HCT116 (cell line): ENCODE data around the gene DIP2C. TPM values are rescaled to one million over a fixed set of nuclear protein-coding genes. Genes with fewer than 3 reads are reported as not detected.

Experiments
- ATAC-seq: fragments of 200-7000 bp; cut with Tn5 transposase; 2 replicates; pipeline ENCODE4 v1.9.1; 2020; ENCODE audit warnings: mild to moderate bottlenecking, moderate library complexity
- BruUV-seq: library from RNA; stranded (reverse); fragments of 400-500 nt; replicated peaks from 2 replicates; lab custom pipeline; 2021; lab: Mats Ljungman, UMichigan
- CTCF ChIA-PET: fragments of 300-600 bp; sonication (Branson Sonifier 250); formaldehyde crosslinking; loops from one replicate; lab custom pipeline; 2021; ENCODE audit warnings: antibody characterized with exemption; lab: Charles Lee
- POLR2A ChIA-PET: fragments of 300-600, 350-600 bp; sonication (Branson Sonifier 250); formaldehyde crosslinking; loops from one replicate; lab custom pipeline; 2021; ENCODE audit warnings: antibody characterized with exemption; lab: Charles Lee
- RAD21 ChIA-PET, 2 experiments: fragments of 300-600 bp; sonication (Branson Sonifier 250); formaldehyde crosslinking; loops; one replicate each; lab custom pipeline; 2023; ENCODE audit warnings: low total read pairs in 2 of 2; ENCODE audit not compliant: uncharacterized antibody in 2 of 2, unreplicated experiment in 2 of 2, low non-redundant PET in 1 of 2; lab: Charles Lee
- DNase-seq: peaks from one replicate; pipeline ENCODE4 v3.0.0-alpha.2; 2010; ENCODE audit warnings: low read depth, low spot score
- H2AFZ ChIP-seq: fragments of 200-600 bp; shearing (Covaris generic), sonication (generic); 2 replicates; pipeline ENCODE4 v1.6.1; 2017; ENCODE audit warnings: low read depth, mixed run types, mixed read lengths, antibody characterized with exemption, low read length; ENCODE audit not compliant: poor library complexity, severe bottlenecking
- H3K27ac ChIP-seq: 2 replicates; pipeline ENCODE4 v1.5.1; 2012; ENCODE audit warnings: low read depth, low read length
- H3K27me3 ChIP-seq: fragments of 200-600 bp; sonication (generic); 2 replicates; pipeline ENCODE4 v1.6.1; 2016; ENCODE audit warnings: mixed run types, low read length, mixed read lengths; ENCODE audit not compliant: insufficient read depth
- H3K36me3 ChIP-seq, 2 experiments: fragments of 200-500 bp in 1 of 2; fragments of 200-600 bp in 1 of 2; sonication (Bioruptor generic) in 1 of 2; sonication (generic) in 1 of 2; 2 replicates each; pipeline versions ENCODE4 v1.5.1 to v1.6.1; 2014 to 2016; ENCODE audit warnings: low read length in 2 of 2, inconsistent platforms in 1 of 2, mixed read lengths in 1 of 2, mixed run types in 1 of 2; ENCODE audit not compliant: insufficient read depth in 2 of 2, control insufficient read depth in 1 of 2
- H3K4me1 ChIP-seq, 2 experiments: fragments of 200-600 bp in 1 of 2; sonication (generic) in 1 of 2; 2 replicates each; pipeline versions ENCODE4 v1.5.1 to v1.6.1; 2012 to 2017; ENCODE audit warnings: low read length in 2 of 2, inconsistent platforms in 1 of 2, mild to moderate bottlenecking in 1 of 2, mixed read lengths in 1 of 2, mixed run types in 1 of 2, moderate library complexity in 1 of 2; ENCODE audit not compliant: insufficient read depth in 2 of 2, control insufficient read depth in 1 of 2
- H3K4me2 ChIP-seq: fragments of 200-600 bp; sonication (generic); 2 replicates; pipeline ENCODE4 v1.6.1; 2017; ENCODE audit warnings: mixed run types, low read length, mixed read lengths
- H3K4me3 ChIP-seq, 2 experiments: fragments of 200-600 bp in 1 of 2; sonication (generic) in 1 of 2; replicated peaks in 1 of 2; 2 replicates each; pipeline ENCODE4 v1.5.1; 2011 to 2016; ENCODE audit warnings: low read length in 2 of 2, control low read depth in 1 of 2, low read depth in 1 of 2, mild to moderate bottlenecking in 1 of 2, mixed read lengths in 1 of 2, mixed run types in 1 of 2
- H3K79me2 ChIP-seq: fragments of 200-600 bp; sonication (generic); 2 replicates; pipeline ENCODE4 v1.6.1; 2017; ENCODE audit warnings: mild to moderate bottlenecking, mixed run types, low read length, moderate library complexity, mixed read lengths; ENCODE audit not compliant: insufficient read depth
- H3K9ac ChIP-seq: fragments of 200-600 bp; sonication (generic); 2 replicates; pipeline ENCODE4 v1.6.1; 2016; ENCODE audit warnings: low read length, mixed read lengths
- H3K9me2 ChIP-seq: fragments of 200-600 bp; sonication (generic), shearing (Covaris generic); 2 replicates; pipeline ENCODE4 v1.6.1; 2017; ENCODE audit warnings: mixed run types, mild to moderate bottlenecking, moderate library complexity; ENCODE audit not compliant: insufficient read depth
- H3K9me3 ChIP-seq, 2 experiments: fragments of 200-500 bp in 1 of 2; fragments of 200-600 bp in 1 of 2; sonication (Bioruptor generic) in 1 of 2; sonication (generic) in 1 of 2; 2 replicates each; pipeline ENCODE4 v1.6.1; 2014 to 2017; ENCODE audit warnings: low read length in 2 of 2, mixed read lengths in 2 of 2, inconsistent platforms in 1 of 2, low read depth in 1 of 2, mild to moderate bottlenecking in 1 of 2, mixed run types in 1 of 2, moderate library complexity in 1 of 2; ENCODE audit not compliant: control insufficient read depth in 1 of 2, insufficient read depth in 1 of 2
- H4K20me1 ChIP-seq: fragments of 200-600 bp; sonication (generic), shearing (Covaris generic); 2 replicates; pipeline ENCODE4 v1.6.1; 2017; ENCODE audit warnings: mixed run types, mild to moderate bottlenecking, moderate library complexity; ENCODE audit not compliant: insufficient read depth
- CEBPB ChIP-seq: IDR thresholded peaks from 2 replicates; pipeline ENCODE4 v1.6.1; 2012; ENCODE audit warnings: low read depth
- EGR1 ChIP-seq: IDR thresholded peaks from 2 replicates; pipeline ENCODE4 v1.6.1; 2012; ENCODE audit warnings: low read depth
- ELF1 ChIP-seq: IDR thresholded peaks from 2 replicates; pipeline ENCODE4 v1.6.1; 2012; ENCODE audit warnings: low read depth, borderline replicate concordance
- FOSL1 ChIP-seq: IDR thresholded peaks from 2 replicates; pipeline ENCODE4 v1.6.1; 2012; ENCODE audit warnings: low read depth
- MAX ChIP-seq: IDR thresholded peaks from 2 replicates; pipeline ENCODE4 v1.6.1; 2012
- POLR2AphosphoS5 ChIP-seq: IDR thresholded peaks from 2 replicates; pipeline ENCODE4 v1.6.1; 2011; ENCODE audit warnings: mild to moderate bottlenecking, low read depth, low read length, moderate library complexity
- YY1 ChIP-seq: IDR thresholded peaks from 2 replicates; pipeline ENCODE4 v1.6.1; 2011; ENCODE audit warnings: low read length, low read depth, moderate library complexity, mild to moderate bottlenecking; ENCODE audit not compliant: insufficient replicate concordance; ENCODE audit errors: extremely low read depth
- intact Hi-C: fragments of 100-400 bp; cut with micrococcal nuclease; formaldehyde crosslinking; loops from 2 replicates; pipeline ENCODE4 v1.10.0; 2022
- total RNA-seq: library from RNA; stranded (reverse); gene quantifications from one replicate; pipeline ENCODE4 v1.2.1, GENCODE V29; 2021; ENCODE audit not compliant: unreplicated experiment
- TF ChIP-seq, protein P1 (sequence below): IDR thresholded peaks from 2 replicates; pipeline ENCODE4 v1.6.1; 2012

Gene DIP2C
- total RNA-seq, 1 experiment from 2014 or later, result 15.4 TPM

GRCh38 chr10:636016-636730 lies 53.3 kb downstream of the DIP2C start:
- RAD21 ChIA-PET, result no interaction called here
- CTCF ChIA-PET, result no interaction called here
- no peak overlapping the region for H3K4me2 ChIP-seq
- H3K4me3 ChIP-seq, result no peak overlapping the region
- no peak overlapping the region for H2AFZ ChIP-seq
- no peak overlapping the region for H3K9ac ChIP-seq
- H3K9me3 ChIP-seq, result no peaks in the 10 kb centered on the region
- ATAC-seq (no peak), DNase-seq (no peak)
- intact Hi-C loops, result no loop called here
- TF ChIP-seq, protein P1, sequence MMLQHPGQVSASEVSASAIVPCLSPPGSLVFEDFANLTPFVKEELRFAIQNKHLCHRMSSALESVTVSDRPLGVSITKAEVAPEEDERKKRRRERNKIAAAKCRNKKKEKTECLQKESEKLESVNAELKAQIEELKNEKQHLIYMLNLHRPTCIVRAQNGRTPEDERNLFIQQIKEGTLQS, result no peak
- TF ChIP-seq YY1 (no peak), EGR1 (no peak), CEBPB (no peak), POLR2AphosphoS5 (no peak), FOSL1 (no peak), ELF1 (no peak), MAX (no peak)
- peaks cover 3% of the 10 kb centered on the region; the same call in 1 of the 2 replicates for H3K79me2 ChIP-seq
- POLR2A ChIA-PET, result no interaction called here
- no peaks in the 10 kb centered on the region for H3K36me3 ChIP-seq
- H3K9me2 ChIP-seq, result no peaks in the 10 kb centered on the region
- H3K4me1 ChIP-seq, result no peaks in the 10 kb centered on the region
- no peaks in the 10 kb centered on the region for H3K27me3 ChIP-seq
- H4K20me1 ChIP-seq, result no peaks in the 10 kb centered on the region
- H3K27ac ChIP-seq, result no peak overlapping the region
- BruUV-seq, result no TSS peak
